ENCODE results near the gene MYO18B. TPM values are rescaled to one million over a fixed set of nuclear protein-coding genes. Genes with fewer than 3 reads are reported as not detected.

The MYO18B gene
- polyA plus RNA-seq, 1 donor (not counting 4 experiments of a cell fraction or from before 2014, with no cell fraction given), result not detected

DNA sequence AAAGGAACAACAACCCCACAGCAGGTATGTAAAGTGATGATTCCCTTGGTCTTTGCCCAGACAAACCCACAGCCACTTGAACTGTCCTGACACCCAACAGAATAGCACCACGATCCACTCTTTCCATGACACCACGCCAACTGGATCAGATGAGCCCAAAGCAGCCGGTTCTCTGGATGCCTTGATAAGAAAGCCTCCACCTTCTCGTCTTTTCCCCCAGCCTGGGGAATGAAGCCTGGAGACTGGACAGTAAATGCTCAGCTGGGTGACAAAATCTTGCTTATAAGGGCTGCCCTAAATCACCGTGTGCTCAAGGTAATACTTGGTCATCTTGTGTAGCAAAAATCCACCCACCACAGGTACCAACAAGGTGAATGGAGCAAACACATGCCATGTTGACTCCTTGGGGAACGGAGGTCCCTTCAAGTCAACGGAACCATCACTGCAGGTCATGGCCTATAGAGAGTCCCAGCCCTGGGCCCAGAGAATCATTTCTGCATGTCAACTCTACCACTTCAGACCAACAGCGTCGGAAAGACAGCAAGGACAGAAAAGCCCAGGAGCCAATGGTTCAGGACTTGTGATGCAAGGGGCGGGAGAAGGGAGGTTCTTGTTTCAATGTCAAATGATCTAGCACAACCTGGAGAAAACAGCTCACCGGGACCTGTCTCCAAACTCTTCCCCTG, 2.2 kb upstream of the MYO18B start:
- no peaks in the 10 kb centered on the region for H3K9me3 ChIP-seq (ENCODE audit: control insufficient read depth, low read depth, low read length)
- no peaks in the 10 kb centered on the region for H3K36me3 ChIP-seq (ENCODE audit: control insufficient read depth in 2 of 2, extremely low read depth in 1 of 2, insufficient read depth in 2 of 2, low read length in 2 of 2)
- FAIRE-seq (no peak), DNase-seq (ENCODE audit: low read depth, low spot score) (no peak)
- dilution Hi-C loops (cut with MboI; ENCODE audit: extremely low pct_ligation_motif_present, low sequenced_read_pairs), result no loop called here
- TF ChIP-seq CTCF (optimal IDR thresholded peaks at IDR 0.05 in 1 of 3, IDR thresholded peaks at IDR 0.05 in 1 of 3, conservative IDR thresholded peaks at IDR 0.05 in 1 of 3; ENCODE audit: extremely low read depth in 1 of 3, insufficient read depth in 2 of 3, low read length in 3 of 3) (no peak), EZH2 (IDR thresholded peaks at IDR 0.05; ENCODE audit: low read length) (no peak)
- no peaks in the 10 kb centered on the region for H4K20me1 ChIP-seq (ENCODE audit: control insufficient read depth, extremely low read depth, insufficient read depth, low read length)
- H3K9me1 ChIP-seq (ENCODE audit: control insufficient read depth, extremely low read depth, insufficient read depth, low read length), result no peaks in the 10 kb centered on the region
- H3K4me1 ChIP-seq (ENCODE audit: control insufficient read depth, extremely low read depth, insufficient read depth, low read length), result no peaks in the 10 kb centered on the region
- H3K79me2 ChIP-seq (ENCODE audit: control insufficient read depth, insufficient read depth, low read length), result no peaks in the 10 kb centered on the region
- no peak overlapping the region for H3K27ac ChIP-seq (ENCODE audit: control insufficient read depth, insufficient read depth, low read length)
- H3K4me2 ChIP-seq (ENCODE audit: control insufficient read depth, extremely low read depth, insufficient read depth, low read depth, low read length), result no peak overlapping the region
- no peaks in the 10 kb centered on the region for H3K27me3 ChIP-seq (ENCODE audit: control insufficient read depth, extremely low read depth, insufficient read depth, low read length)
- H3K9ac ChIP-seq (ENCODE audit: control insufficient read depth, extremely low read depth, insufficient read depth, low read length), result no peak overlapping the region
- H3K4me3 ChIP-seq (ENCODE audit: control insufficient read depth in 2 of 3, extremely low read depth in 1 of 3, insufficient read depth in 2 of 3, low read depth in 1 of 3, low read length in 3 of 3), result no peak overlapping the region
- no peak overlapping the region for H2AFZ ChIP-seq (ENCODE audit: control insufficient read depth, low read length)

DNA sequence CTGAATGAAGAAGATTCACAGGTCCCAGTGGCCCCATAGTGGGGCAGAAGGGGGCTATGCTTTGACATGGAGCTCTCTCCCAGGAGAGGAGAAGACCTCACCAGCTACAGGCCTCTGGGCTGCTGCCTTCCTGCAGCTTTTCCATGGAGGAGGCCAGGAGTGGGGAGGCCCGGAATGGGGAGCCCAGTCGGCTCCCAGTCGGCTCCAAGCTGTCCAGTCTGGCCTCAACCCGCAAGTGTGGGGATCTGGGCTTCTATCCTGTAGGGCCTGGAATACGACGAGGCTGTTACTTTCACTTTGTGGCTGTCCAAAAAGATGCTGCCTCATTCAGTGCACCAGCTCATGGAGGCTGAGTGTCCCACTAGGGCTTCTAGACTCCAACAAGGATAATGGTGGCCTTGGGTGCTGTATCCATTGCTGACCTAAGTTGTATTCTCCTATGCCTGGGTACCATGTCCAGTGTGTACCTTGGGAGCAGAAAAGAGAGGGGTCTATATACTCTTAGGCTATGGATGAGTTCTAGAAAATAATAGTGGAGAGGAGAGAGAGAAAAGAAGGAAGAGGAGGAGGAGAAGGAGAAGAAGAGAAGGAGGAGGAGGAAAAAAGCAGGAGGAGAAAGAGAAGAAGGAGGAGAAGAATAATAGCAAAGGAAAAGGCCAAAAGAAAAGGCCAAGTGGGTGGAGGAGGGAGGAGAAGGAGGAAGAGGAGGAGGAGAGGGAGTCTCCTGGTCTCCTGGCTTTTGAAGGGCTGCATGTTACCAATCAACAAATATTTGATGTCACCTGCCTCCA, 1.1 kb downstream of the MYO18B start:
- TF ChIP-seq CTCF (optimal IDR thresholded peaks at IDR 0.05 in 1 of 3, IDR thresholded peaks at IDR 0.05 in 1 of 3, conservative IDR thresholded peaks at IDR 0.05 in 1 of 3; ENCODE audit: extremely low read depth in 1 of 3, insufficient read depth in 2 of 3, low read length in 3 of 3) (no peak), EZH2 (IDR thresholded peaks at IDR 0.05; ENCODE audit: low read length) (no peak)
- Histone ChIP-seq H3K27me3 (ENCODE audit: control insufficient read depth, extremely low read depth, insufficient read depth, low read length) (no peaks in the 10 kb centered on the region), H2AFZ (ENCODE audit: control insufficient read depth, low read length) (no peak overlapping the region), H3K4me1 (ENCODE audit: control insufficient read depth, extremely low read depth, insufficient read depth, low read length) (no peaks in the 10 kb centered on the region), H3K36me3 (ENCODE audit: control insufficient read depth in 2 of 2, extremely low read depth in 1 of 2, insufficient read depth in 2 of 2, low read length in 2 of 2) (no peaks in the 10 kb centered on the region), H3K4me2 (ENCODE audit: control insufficient read depth, extremely low read depth, insufficient read depth, low read depth, low read length) (no peak overlapping the region), H3K27ac (ENCODE audit: control insufficient read depth, insufficient read depth, low read length) (no peak overlapping the region), H3K9me3 (ENCODE audit: control insufficient read depth, low read depth, low read length) (no peaks in the 10 kb centered on the region), H3K79me2 (ENCODE audit: control insufficient read depth, insufficient read depth, low read length) (no peaks in the 10 kb centered on the region), H3K9ac (ENCODE audit: control insufficient read depth, extremely low read depth, insufficient read depth, low read length) (no peak overlapping the region), H3K4me3 (ENCODE audit: control insufficient read depth in 2 of 3, extremely low read depth in 1 of 3, insufficient read depth in 2 of 3, low read depth in 1 of 3, low read length in 3 of 3) (no peak overlapping the region), H4K20me1 (ENCODE audit: control insufficient read depth, extremely low read depth, insufficient read depth, low read length) (no peaks in the 10 kb centered on the region), H3K9me1 (ENCODE audit: control insufficient read depth, extremely low read depth, insufficient read depth, low read length) (no peaks in the 10 kb centered on the region)
- no peak for DNase-seq (ENCODE audit: low read depth, low spot score)
- dilution Hi-C loops (cut with MboI; ENCODE audit: extremely low pct_ligation_motif_present, low sequenced_read_pairs), result no loop called here
- FAIRE-seq, result no peak

Measured in keratinocyte (primary cell).